Measurements from ENCODE around the gene MBD3L3. TPM values are rescaled to one million over a fixed set of nuclear protein-coding genes. Genes with fewer than 3 reads are reported as not detected.

MBD3L3 gene
- polyA plus RNA-seq, 1 experiment, result not detected

DNA sequence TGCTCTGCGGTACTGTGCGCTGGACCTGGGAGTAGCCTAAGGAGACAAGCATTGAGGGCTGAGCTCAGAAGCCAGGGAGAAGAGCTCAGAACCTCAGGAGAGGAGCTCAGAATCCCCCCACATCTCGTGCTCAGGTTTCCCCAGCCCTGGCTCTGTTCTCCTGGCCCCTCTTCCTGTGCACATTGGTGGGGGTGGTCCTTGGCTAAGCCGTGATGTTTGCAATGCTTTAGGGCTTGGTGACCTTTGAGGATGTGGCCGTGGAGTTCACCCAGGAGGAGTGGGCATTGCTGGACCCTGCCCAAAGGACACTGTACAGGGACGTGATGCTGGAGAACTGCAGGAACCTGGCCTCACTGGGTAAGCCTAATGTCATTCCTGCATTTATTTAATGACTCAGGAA, 17.7 kb upstream of the MBD3L3 start:
- ChIA-PET CTCF (interaction anchor here (0.5 kb wide), 1 partner anchor 98 kb away, joined by 3 read pairs; no protein-coding TSS in a partner anchor), POLR2A (no interaction called here)
- TF ChIP-seq CTCF (IDR thresholded peaks at IDR 0.05; ENCODE audit: insufficient read depth, low read depth, low read length), result no peak
- no peak for DNase-seq (ENCODE audit: low read depth)
- Histone ChIP-seq H3K4me3 (ENCODE audit: low read depth, low read length) (no peak overlapping the region), H3K27me3 (ENCODE audit: control insufficient read depth, insufficient read depth, low read length) (no peaks in the 10 kb centered on the region), H3K36me3 (ENCODE audit: control insufficient read depth, insufficient read depth, low read length) (peaks cover 42% of the 10 kb centered on the region)

DNA sequence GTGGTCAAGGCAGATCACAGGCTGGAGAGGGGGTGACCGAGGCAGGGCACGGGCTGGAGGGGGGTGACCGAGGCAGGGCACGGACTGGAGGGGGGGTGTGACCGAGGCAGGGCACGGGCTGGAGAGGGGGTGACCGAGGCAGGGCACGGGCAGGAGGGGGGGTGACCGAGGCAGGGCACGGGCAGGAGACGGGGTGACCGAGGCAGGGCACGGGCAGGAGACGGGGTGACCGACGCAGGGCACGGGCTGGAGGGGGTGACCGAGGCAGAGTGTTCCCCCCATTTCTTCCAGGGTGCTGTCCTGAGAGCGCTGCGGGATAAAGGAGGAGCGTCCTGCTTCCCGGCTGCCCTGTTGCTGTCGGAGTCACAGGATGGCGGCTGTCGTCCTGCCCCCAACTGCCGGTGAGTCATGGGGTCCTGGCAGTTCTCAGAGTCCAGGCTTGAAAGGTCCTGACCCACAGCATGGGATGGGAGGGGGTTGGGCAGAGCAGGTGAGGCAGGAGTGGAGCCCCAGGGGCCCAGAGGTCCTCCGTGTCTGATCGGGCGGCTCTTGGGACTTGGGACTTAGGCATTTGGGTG, 16.3 kb upstream of the MBD3L3 start:
- DNase-seq (ENCODE audit: low read depth), result no peak
- TF ChIP-seq CTCF (IDR thresholded peaks at IDR 0.05; ENCODE audit: insufficient read depth, low read depth, low read length), result no peak
- Histone ChIP-seq H3K4me3 (ENCODE audit: low read depth, low read length) (no peak overlapping the region), H3K36me3 (ENCODE audit: control insufficient read depth, insufficient read depth, low read length) (peaks cover 34% of the 10 kb centered on the region), H3K27me3 (ENCODE audit: control insufficient read depth, insufficient read depth, low read length) (no peaks in the 10 kb centered on the region)
- ChIA-PET CTCF (no interaction called here), POLR2A (no interaction called here)

- TF ChIP-seq CTCF (IDR thresholded peaks at IDR 0.05; ENCODE audit: insufficient read depth, low read depth, low read length), result no peak
- Histone ChIP-seq H3K4me3 (ENCODE audit: low read depth, low read length) (no peak overlapping the region), H3K27me3 (ENCODE audit: control insufficient read depth, insufficient read depth, low read length) (no peaks in the 10 kb centered on the region), H3K36me3 (ENCODE audit: control insufficient read depth, insufficient read depth, low read length) (peaks cover 29% of the 10 kb centered on the region)
- ChIA-PET CTCF (no interaction called here), POLR2A (no interaction called here)
- no peak for DNase-seq (ENCODE audit: low read depth)
Observed at GRCh38 chr19:7072541-7072940, 14.1 kb upstream of the MBD3L3 start.

- peaks cover 12% of the 10 kb centered on the region for H3K36me3 ChIP-seq (ENCODE audit: control insufficient read depth, insufficient read depth, low read length)
- ChIA-PET POLR2A (interaction anchor here (1.0 kb wide), 1 partner anchor 22 kb away, joined by 4 read pairs; no protein-coding TSS in a partner anchor), CTCF (interaction anchor here (1.0 kb wide), 1 partner anchor 11 kb away, joined by 4 read pairs; no protein-coding TSS in a partner anchor)
- TF ChIP-seq CTCF (IDR thresholded peaks at IDR 0.05; ENCODE audit: insufficient read depth, low read depth, low read length), result no peak
- H3K27me3 ChIP-seq (ENCODE audit: control insufficient read depth, insufficient read depth, low read length), result no peaks in the 10 kb centered on the region
- peak overlapping the region; percentile 86 for H3K4me3 ChIP-seq (ENCODE audit: low read depth, low read length)
- no peak for DNase-seq (ENCODE audit: low read depth)
Observed at GRCh38 chr19:7069904-7070226, 11.4 kb upstream of the MBD3L3 start.

- Histone ChIP-seq H3K27me3 (ENCODE audit: control insufficient read depth, insufficient read depth, low read length) (no peaks in the 10 kb centered on the region), H3K36me3 (ENCODE audit: control insufficient read depth, insufficient read depth, low read length) (peaks cover 11% of the 10 kb centered on the region), H3K4me3 (ENCODE audit: low read depth, low read length) (peak within 1 kb of the TSS; percentile 86)
- ChIA-PET POLR2A (interaction anchor here (0.6 to 1.0 kb wide), 3 partner anchors 23 to 328 kb away, joined by 3 to 4 read pairs (median 4); no protein-coding TSS in a partner anchor), CTCF (interaction anchor here (1.0 kb wide), 1 partner anchor 12 kb away, joined by 4 read pairs; no protein-coding TSS in a partner anchor)
- no peak for TF ChIP-seq CTCF (IDR thresholded peaks at IDR 0.05; ENCODE audit: insufficient read depth, low read depth, low read length)
- DNase-seq (ENCODE audit: low read depth), result peak; percentile 78
Observed at GRCh38 chr19:7069042-7069903, 10.8 kb upstream of the MBD3L3 start, which contains the start of gene ZNF557. Gene ZNF557, plus strand, starts transcription at chr19:7069703. Its CDS starts 5,372 bp downstream, at chr19:7075075.
